Measurements from ENCODE around the gene FNDC11. TPM values are rescaled to one million over a fixed set of nuclear protein-coding genes. Genes with fewer than 3 reads are reported as not detected.

The FNDC11 gene
- total RNA-seq, 6 experiments from 2014 or later: not detected

- H3K27me3 ChIP-seq: no peaks in the 10 kb centered on the region
- no peaks in the 10 kb centered on the region for H3K9me3 ChIP-seq
- no peaks in the 10 kb centered on the region for H3K4me1 ChIP-seq
- intact Hi-C loops (cut with DNase I): loop anchor here in 1 of 2 donors (10.0 kb wide), 1 partner anchor 426 kb away; the partner anchor contains the start of gene SAMD10
- WGBS (ENCODE audit: insufficient coverage, low coverage, low lambda C conversion rate, missing lambda C conversion rate): 38% methylated on average over 16 of the region's 25 CpGs
- TF ChIP-seq CTCF (IDR thresholded peaks at IDR 0.05) (no peak), POLR2A (IDR thresholded peaks at IDR 0.05) (no peak)
- DNase-seq (no peak), ATAC-seq (no peak)
- H3K4me3 ChIP-seq: no peak overlapping the region
- H3K27ac ChIP-seq: no peak overlapping the region
- H3K36me3 ChIP-seq: no peaks in the 10 kb centered on the region
Measured at GRCh38 chr20:63549019-63549418, 4.9 kb upstream of the FNDC11 start.

GRCh38 chr20:63549679-63550282, 4.2 kb upstream of the FNDC11 start:
- TF ChIP-seq CTCF (IDR thresholded peaks at IDR 0.05): no peak
- no peak for TF ChIP-seq POLR2A (IDR thresholded peaks at IDR 0.05)
- Histone ChIP-seq H3K4me1 (no peaks in the 10 kb centered on the region), H3K4me3 (no peak overlapping the region), H3K27me3 (no peaks in the 10 kb centered on the region), H3K36me3 (no peaks in the 10 kb centered on the region), H3K27ac (no peak overlapping the region), H3K9me3 (no peaks in the 10 kb centered on the region)
- DNase-seq: no peak
- WGBS (ENCODE audit: insufficient coverage, low coverage, low lambda C conversion rate, missing lambda C conversion rate): 87% methylated on average over 4 of the region's 18 CpGs
- intact Hi-C loops (cut with DNase I): loop anchor here in 1 of 2 donors (10.0 kb wide), 1 partner anchor 425 kb away; the partner anchor contains the start of gene SAMD10
- ATAC-seq: no peak

- TF ChIP-seq POLR2A (IDR thresholded peaks at IDR 0.05) (no peak), CTCF (IDR thresholded peaks at IDR 0.05) (no peak)
- 40% methylated on average over 8 of the region's 9 CpGs for WGBS (ENCODE audit: insufficient coverage, low coverage, low lambda C conversion rate, missing lambda C conversion rate)
- no peaks in the 10 kb centered on the region for H3K27me3 ChIP-seq
Measured at GRCh38 chr20:63551068-63551467, 2.9 kb upstream of the FNDC11 start.

GRCh38 chr20:63552481-63553249, 1.3 kb upstream of the FNDC11 start:
- Histone ChIP-seq H3K27me3 (no peaks in the 10 kb centered on the region), H3K4me1 (no peaks in the 10 kb centered on the region), H3K36me3 (no peaks in the 10 kb centered on the region), H3K9me3 (no peaks in the 10 kb centered on the region), H3K4me3 (no peak overlapping the region), H3K27ac (no peak overlapping the region)
- TF ChIP-seq POLR2A (IDR thresholded peaks at IDR 0.05) (no peak), CTCF (IDR thresholded peaks at IDR 0.05) (no peak)
- DNase-seq (no peak), ATAC-seq (no peak)
- WGBS (ENCODE audit: insufficient coverage, low coverage, low lambda C conversion rate, missing lambda C conversion rate): 27% methylated on average over 6 of the region's 15 CpGs
- intact Hi-C loops (cut with DNase I): no loop called here

More at GRCh38 chr20:63551068-63551467, 2.9 kb upstream of the FNDC11 start:
- DNase-seq (no peak), ATAC-seq (peak in 1 of 4 donors; percentile 30)
- intact Hi-C loops (cut with DNase I): no loop called here
- H3K4me3 ChIP-seq: no peak overlapping the region
- H3K4me1 ChIP-seq: no peaks in the 10 kb centered on the region
- H3K27ac ChIP-seq: no peak overlapping the region
- H3K9me3 ChIP-seq: no peaks in the 10 kb centered on the region
- H3K36me3 ChIP-seq: no peaks in the 10 kb centered on the region
